Choroid plexus epithelial cell (primary cell): ENCODE data around the gene CD83.
A peak's percentile ranks its signal among the peaks of the same experiment; 100 is the strongest.

Source experiments
- DNase-seq: peaks from one replicate; pipeline ENCODE4 v3.0.0-alpha.2; 2010; ENCODE audit warnings: low read depth
- H3K4me3 ChIP-seq: 2 replicates; pipeline ENCODE4 v1.5.1; 2011; ENCODE audit warnings: low read depth, mild to moderate bottlenecking, control low read depth, low read length, moderate library complexity
- TF ChIP-seq, protein P1 (sequence below): conservative IDR thresholded peaks from 2 replicates; pipeline ENCODE4 v1.5.1; 2011; ENCODE audit warnings: low read depth, mild to moderate bottlenecking, control low read depth, inconsistent platforms, low read length, moderate library complexity

The CD83 gene

DNA sequence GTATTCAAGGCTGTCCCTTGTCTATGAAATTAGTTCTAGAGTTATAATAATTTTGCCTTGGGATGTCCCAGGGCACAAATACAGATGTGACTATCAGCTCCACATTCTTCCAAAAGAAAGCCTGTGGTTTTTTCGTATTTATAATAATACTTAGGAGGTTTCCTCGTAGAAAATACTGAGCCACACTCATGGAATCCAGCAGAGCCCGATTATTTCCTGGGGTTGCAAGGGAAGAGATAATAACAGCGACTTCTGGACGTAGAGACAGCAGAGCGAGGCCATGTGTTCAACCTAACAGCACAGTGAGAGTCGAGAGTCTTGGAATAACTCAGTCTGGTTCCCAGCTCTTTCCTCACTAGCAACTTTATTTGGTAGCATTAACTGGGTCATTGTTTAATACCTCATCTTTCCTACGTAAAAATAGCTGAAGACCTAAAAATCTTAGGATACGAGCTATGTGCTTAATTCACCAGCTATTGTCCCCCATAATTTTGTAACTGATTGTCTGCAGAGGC is 21.2 kb downstream of the CD83 start:
- TF ChIP-seq, protein P1, sequence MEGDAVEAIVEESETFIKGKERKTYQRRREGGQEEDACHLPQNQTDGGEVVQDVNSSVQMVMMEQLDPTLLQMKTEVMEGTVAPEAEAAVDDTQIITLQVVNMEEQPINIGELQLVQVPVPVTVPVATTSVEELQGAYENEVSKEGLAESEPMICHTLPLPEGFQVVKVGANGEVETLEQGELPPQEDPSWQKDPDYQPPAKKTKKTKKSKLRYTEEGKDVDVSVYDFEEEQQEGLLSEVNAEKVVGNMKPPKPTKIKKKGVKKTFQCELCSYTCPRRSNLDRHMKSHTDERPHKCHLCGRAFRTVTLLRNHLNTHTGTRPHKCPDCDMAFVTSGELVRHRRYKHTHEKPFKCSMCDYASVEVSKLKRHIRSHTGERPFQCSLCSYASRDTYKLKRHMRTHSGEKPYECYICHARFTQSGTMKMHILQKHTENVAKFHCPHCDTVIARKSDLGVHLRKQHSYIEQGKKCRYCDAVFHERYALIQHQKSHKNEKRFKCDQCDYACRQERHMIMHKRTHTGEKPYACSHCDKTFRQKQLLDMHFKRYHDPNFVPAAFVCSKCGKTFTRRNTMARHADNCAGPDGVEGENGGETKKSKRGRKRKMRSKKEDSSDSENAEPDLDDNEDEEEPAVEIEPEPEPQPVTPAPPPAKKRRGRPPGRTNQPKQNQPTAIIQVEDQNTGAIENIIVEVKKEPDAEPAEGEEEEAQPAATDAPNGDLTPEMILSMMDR = no peak
- no peak overlapping the region for H3K4me3 ChIP-seq
- no peak for DNase-seq

DNA sequence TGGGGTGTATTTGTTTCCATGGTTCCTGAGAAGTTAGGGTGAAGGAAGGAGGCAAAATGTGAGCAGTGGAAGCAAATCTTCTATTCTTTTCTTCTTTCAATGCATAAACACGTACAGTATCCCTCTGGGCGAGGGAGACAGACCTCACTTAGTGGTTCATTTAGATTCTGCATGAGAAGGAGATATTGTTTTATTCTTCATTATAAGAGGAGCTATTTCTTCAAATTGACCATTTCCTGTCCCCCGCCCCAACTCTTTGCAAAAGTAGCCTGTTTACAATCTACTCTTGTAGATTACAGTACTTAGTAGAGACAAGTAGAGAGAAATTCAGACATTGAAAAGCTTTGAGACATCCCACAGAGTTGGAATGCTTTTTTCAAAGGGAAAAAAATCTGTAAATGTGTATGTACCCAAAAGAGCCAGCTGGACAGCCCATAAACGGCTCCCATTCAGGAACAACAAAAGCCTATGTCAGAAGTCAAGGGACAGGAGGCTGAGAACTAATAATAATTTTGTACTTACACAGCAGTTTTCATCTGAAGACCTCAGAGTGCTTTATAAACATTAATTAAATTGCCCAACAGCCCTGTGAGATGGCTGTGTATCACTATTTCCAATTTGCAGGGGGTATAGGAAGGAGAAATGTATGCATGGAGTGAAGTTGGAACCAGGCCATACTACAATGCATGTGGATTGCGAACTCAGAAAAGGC is 23.9 kb downstream of the CD83 start:
- TF ChIP-seq, protein P1 = no peak
- DNase-seq = no peak
- H3K4me3 ChIP-seq = no peak overlapping the region

DNA sequence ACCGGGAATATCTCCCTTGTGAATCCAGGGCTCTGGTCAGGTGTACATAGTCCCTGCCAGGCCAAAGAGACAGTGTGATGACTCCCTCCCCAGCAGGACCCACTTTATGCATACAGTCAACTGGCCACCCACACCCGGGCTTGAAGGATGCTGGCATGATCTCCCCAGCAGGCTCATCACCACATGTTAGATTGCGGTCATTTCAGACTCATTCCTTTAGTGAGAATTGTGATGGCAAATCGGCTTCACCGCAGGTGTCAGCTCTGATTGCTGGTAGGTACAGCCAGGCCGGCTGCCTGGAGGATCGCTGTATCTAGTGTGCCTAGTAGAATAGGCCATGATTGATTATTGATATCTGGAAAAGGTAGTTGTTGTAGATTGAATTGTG is 24.5 kb downstream of the CD83 start:
- TF ChIP-seq, protein P1 = no peak
- no peak overlapping the region for H3K4me3 ChIP-seq
- no peak for DNase-seq

DNA sequence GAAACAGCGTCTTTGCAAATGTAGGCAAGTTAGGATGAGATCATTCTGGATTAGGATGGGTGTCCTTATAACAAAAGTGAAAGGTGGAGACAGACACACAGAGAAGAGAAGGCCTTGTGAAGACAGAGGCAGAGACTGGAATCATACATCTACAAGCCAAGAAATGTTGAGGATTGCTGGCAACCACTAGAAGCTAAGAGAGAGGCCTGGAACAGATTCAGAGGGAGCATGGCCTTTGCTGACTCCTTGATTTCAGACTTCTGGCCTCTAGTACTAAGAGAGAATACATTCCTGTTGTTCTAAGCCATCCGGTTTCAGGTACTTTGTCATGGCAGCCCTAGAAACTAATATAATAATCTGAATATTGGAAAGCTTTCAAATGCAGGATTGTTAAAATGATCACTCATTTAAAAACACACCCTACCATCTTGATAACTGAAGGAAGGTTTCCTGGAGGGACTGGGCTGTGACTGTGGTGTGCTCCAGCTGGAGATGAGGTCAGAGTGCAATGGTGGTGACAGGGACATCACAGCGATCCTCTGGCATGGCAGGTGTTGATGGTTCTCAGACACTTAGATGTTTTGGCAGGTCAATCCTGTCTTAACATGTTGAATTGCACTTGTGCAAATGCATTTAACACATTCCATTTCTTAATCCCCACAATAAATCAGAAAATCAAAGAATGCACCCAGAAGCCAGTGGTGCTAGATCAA is 25.1 kb downstream of the CD83 start:
- TF ChIP-seq, protein P1 = no peak
- H3K4me3 ChIP-seq = no peak overlapping the region
- no peak for DNase-seq

DNA sequence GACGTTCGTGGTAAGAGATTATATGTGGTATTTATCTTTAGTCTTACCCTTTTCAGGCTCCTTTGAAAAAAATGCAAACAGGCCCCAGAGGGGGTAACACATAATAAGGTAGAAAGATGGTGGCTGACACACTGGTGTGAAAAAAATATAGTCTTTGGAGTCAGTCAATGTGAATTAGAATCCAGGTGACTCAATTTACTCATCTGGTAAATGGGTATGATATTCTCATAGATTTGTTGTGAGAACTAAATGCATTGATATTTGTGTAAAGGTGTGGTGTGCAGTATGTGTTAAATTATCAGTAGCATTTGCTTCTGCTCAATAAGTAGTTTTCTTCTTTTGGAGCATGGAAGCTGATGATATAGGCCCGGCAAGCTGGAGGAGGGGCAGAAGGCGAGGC is 25.7 kb downstream of the CD83 start:
- H3K4me3 ChIP-seq = no peak overlapping the region
- no peak for DNase-seq
- TF ChIP-seq, protein P1 = no peak

DNA sequence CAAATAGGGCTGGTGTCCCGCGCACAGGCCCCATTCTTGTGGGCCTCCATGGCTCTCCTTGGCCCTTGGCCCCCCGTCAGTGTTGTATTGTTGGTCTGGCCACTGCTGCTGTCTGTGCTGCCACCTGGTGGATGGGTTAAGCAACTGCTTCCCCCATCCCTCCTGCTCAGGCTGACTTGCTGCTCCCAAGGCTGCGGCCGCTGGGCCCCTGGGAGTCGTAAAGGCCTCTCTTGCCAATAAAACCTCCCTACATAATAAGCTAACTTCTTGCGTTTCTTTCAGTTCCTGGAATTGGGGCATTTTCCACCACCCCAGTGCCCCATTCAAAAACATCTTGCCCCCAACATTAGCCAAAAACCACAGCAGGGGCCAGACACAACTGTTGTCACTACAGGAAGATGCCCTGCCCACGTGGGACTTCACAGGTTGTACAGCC is 27.1 kb downstream of the CD83 start:
- DNase-seq = peak; percentile 82
- TF ChIP-seq, protein P1 = peak; percentile 94
- H3K4me3 ChIP-seq = no peak overlapping the region
